ENCODE results near the gene ZIC4. TPM values are rescaled to one million over a fixed set of nuclear protein-coding genes. Genes with fewer than 3 reads are reported as not detected.

ZIC4 gene
- total RNA-seq, 2 donors from 2014 or later, result not detected

GRCh38 chr3:147368561-147369221 lies 37.7 kb downstream of the ZIC4 start:
- TF ChIP-seq, protein P1, sequence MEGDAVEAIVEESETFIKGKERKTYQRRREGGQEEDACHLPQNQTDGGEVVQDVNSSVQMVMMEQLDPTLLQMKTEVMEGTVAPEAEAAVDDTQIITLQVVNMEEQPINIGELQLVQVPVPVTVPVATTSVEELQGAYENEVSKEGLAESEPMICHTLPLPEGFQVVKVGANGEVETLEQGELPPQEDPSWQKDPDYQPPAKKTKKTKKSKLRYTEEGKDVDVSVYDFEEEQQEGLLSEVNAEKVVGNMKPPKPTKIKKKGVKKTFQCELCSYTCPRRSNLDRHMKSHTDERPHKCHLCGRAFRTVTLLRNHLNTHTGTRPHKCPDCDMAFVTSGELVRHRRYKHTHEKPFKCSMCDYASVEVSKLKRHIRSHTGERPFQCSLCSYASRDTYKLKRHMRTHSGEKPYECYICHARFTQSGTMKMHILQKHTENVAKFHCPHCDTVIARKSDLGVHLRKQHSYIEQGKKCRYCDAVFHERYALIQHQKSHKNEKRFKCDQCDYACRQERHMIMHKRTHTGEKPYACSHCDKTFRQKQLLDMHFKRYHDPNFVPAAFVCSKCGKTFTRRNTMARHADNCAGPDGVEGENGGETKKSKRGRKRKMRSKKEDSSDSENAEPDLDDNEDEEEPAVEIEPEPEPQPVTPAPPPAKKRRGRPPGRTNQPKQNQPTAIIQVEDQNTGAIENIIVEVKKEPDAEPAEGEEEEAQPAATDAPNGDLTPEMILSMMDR (IDR thresholded peaks at IDR 0.05), result no peak
- TF ChIP-seq POLR2A (IDR thresholded peaks at IDR 0.05), result no peak
- TF ChIP-seq POLR2AphosphoS5 (IDR thresholded peaks at IDR 0.05), result no peak
- Histone ChIP-seq H3K4me3 (no peak overlapping the region), H3K36me3 (no peaks in the 10 kb centered on the region), H3K4me1 (replicated peaks) (no peaks in the 10 kb centered on the region), H3K27me3 (replicated peaks; ENCODE audit: insufficient read depth) (peaks cover 17% of the 10 kb centered on the region), H3K27ac (no peak overlapping the region), H3K9me3 (no peaks in the 10 kb centered on the region)
- 3% methylated on average over 16 of the region's 16 CpGs for WGBS
- intact Hi-C loops (cut with DNase I), result no loop called here
- DNase-seq (ENCODE audit: low spot score), result no peak

GRCh38 chr3:147368151-147368550 lies 38.2 kb downstream of the ZIC4 start:
- Histone ChIP-seq H3K4me3 (no peak overlapping the region), H3K9me3 (no peaks in the 10 kb centered on the region), H3K4me1 (replicated peaks) (no peaks in the 10 kb centered on the region), H3K27me3 (replicated peaks; ENCODE audit: insufficient read depth) (peaks cover 17% of the 10 kb centered on the region), H3K27ac (no peak overlapping the region), H3K36me3 (no peaks in the 10 kb centered on the region)
- no peak for DNase-seq (ENCODE audit: low spot score)
- TF ChIP-seq POLR2AphosphoS5 (IDR thresholded peaks at IDR 0.05) (no peak), POLR2A (IDR thresholded peaks at IDR 0.05) (no peak)
- intact Hi-C loops (cut with DNase I), result no loop called here
- WGBS, result 7% methylated on average over 2 of the region's 2 CpGs

DNA sequence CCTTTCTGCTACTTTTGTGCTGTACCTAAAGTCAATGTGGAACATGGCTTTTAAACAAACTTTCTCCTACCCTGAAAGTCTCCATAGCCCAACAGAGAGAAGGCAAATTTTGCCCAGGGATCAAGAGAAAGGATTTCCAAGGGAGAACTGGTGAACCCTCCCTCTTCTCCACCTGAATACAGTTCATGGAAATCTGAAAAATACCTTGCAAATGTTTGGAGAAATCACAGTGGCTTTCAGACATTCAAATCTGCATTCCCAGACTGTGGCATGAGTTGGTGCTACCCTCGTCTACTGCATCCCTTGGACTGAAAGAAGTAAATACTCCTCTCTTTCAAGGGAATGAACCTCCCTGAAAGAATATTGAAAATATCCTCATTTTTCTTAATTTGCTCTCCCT lies 38.7 kb downstream of the ZIC4 start:
- Histone ChIP-seq H3K9me3 (no peaks in the 10 kb centered on the region), H3K27me3 (replicated peaks; ENCODE audit: insufficient read depth) (peaks cover 17% of the 10 kb centered on the region), H3K4me3 (no peak overlapping the region), H3K4me1 (replicated peaks) (no peaks in the 10 kb centered on the region), H3K27ac (no peak overlapping the region), H3K36me3 (no peaks in the 10 kb centered on the region)
- 8% methylated on average over 1 of the region's 1 CpG for WGBS
- TF ChIP-seq, protein P1 (IDR thresholded peaks at IDR 0.05), result no peak
- TF ChIP-seq POLR2AphosphoS5 (IDR thresholded peaks at IDR 0.05) (no peak), POLR2A (IDR thresholded peaks at IDR 0.05) (no peak)
- DNase-seq (ENCODE audit: low spot score), result no peak
- intact Hi-C loops (cut with DNase I), result no loop called here

DNA sequence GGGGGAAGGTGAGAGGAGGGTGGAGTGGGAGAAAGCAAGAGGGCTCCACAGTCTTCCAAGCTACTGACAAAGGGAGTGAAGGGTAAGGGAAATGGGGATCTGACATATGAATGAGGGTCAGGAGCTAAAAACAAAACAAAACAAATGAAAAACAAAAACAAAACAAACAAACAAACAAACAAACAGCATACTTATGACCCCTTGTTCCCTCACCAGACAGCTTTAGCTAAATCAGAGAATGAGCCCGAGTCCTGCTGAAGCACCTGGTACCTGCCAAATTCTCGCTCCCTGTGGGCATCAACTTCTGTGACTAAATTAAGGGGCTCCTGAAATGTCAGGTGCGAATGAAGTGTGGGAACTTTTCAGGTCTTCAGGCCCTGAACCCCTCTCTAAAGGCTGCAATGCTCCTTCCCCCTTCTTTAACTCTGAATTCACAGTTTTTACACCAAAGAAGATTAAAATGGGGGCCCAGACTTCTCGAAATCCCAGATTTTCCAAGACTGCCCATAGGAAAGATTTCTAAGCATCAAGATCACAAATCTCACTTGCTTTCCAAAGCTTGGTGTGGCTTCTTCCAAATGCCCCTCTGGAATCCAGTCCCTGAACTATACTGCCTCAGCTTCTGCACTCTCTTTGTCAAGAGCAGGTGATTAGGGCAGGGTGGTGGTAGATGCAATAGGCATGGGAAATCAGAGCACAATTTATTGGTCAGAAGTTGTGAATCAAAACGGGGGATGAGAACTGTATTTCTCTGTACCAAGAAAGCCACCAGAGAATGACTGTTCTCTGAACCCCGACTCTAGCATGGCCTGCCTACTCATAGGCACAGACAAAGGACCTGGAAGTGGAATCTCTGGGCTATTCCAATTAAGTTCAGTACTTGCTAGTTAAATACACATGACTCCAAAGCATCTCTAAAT lies 40.9 kb downstream of the ZIC4 start:
- intact Hi-C loops (cut with DNase I), result no loop called here
- TF ChIP-seq, protein P1 (IDR thresholded peaks at IDR 0.05), result no peak
- TF ChIP-seq POLR2A (IDR thresholded peaks at IDR 0.05), result no peak
- TF ChIP-seq POLR2AphosphoS5 (IDR thresholded peaks at IDR 0.05), result no peak
- no peaks in the 10 kb centered on the region for H3K9me3 ChIP-seq

GRCh38 chr3:147364771-147365170 lies 41.6 kb downstream of the ZIC4 start:
- no peak for DNase-seq (ENCODE audit: low spot score)
- Histone ChIP-seq H3K36me3 (no peaks in the 10 kb centered on the region), H3K4me3 (no peak overlapping the region), H3K27me3 (replicated peaks; ENCODE audit: insufficient read depth) (peaks cover 15% of the 10 kb centered on the region), H3K4me1 (replicated peaks) (no peaks in the 10 kb centered on the region), H3K27ac (no peak overlapping the region), H3K9me3 (no peaks in the 10 kb centered on the region)
- 43% methylated on average over 1 of the region's 1 CpG for WGBS
- TF ChIP-seq POLR2A (IDR thresholded peaks at IDR 0.05) (no peak), POLR2AphosphoS5 (IDR thresholded peaks at IDR 0.05) (no peak)
- TF ChIP-seq, protein P1 (IDR thresholded peaks at IDR 0.05), result no peak
- intact Hi-C loops (cut with DNase I), result no loop called here

More for the DNA sequence above, 40.9 kb downstream of the ZIC4 start:
- no peaks in the 10 kb centered on the region for H3K4me1 ChIP-seq (replicated peaks)
- H3K36me3 ChIP-seq, result no peaks in the 10 kb centered on the region
- H3K27ac ChIP-seq, result no peak overlapping the region
- no peak overlapping the region for H3K4me3 ChIP-seq
- no peak for DNase-seq (ENCODE audit: low spot score)
- WGBS, result 54% methylated on average over 6 of the region's 6 CpGs
- H3K27me3 ChIP-seq (replicated peaks; ENCODE audit: insufficient read depth), result peaks cover 11% of the 10 kb centered on the region

All from prostate gland (tissue), 2 donors.